Measurements from ENCODE around the gene TIMM17A.
A peak's percentile ranks its signal among the peaks of the same experiment; 100 is the strongest.

Gene TIMM17A

GRCh38 chr1:201968202-201968925, 13.1 kb downstream of the TIMM17A start:
- DNase-seq: no peak
- intact Hi-C loops (cut with DNase I): no loop called here

- no peak for DNase-seq
- intact Hi-C loops (cut with DNase I): loop anchor here (5.0 kb wide), 2 partner anchors 78 to 93 kb away; no protein-coding TSS in a partner anchor
Measured at GRCh38 chr1:201970334-201971159, 15.2 kb downstream of the TIMM17A start.

- intact Hi-C loops (cut with DNase I): no loop called here
- peak in 41 of 42 donors; percentile 41 to 90 (median 78) for DNase-seq
Measured at GRCh38 chr1:201982082-201982622, 26.8 kb downstream of the TIMM17A start.

GRCh38 chr1:201982623-201983379, 27.5 kb downstream of the TIMM17A start, which contains the start of gene RNPEP:
Gene RNPEP, plus strand, starts transcription at chr1:201982648. Its CDS starts 19 bp downstream, at chr1:201982667.
- DNase-seq: peak in 41 of 42 donors; percentile 21 to 78 (median 55)
- intact Hi-C loops (cut with DNase I): no loop called here

GRCh38 chr1:201983380-201983805, 28.1 kb downstream of the TIMM17A start:
- DNase-seq: no peak
- intact Hi-C loops (cut with DNase I): no loop called here

- intact Hi-C loops (cut with DNase I): no loop called here
Measured at GRCh38 chr1:201984446-201984845, 29.1 kb downstream of the TIMM17A start.

GRCh38 chr1:201985355-201985754, 30.1 kb downstream of the TIMM17A start:
- intact Hi-C loops (cut with DNase I): no loop called here
- no peak for DNase-seq

More at GRCh38 chr1:201984446-201984845, 29.1 kb downstream of the TIMM17A start:
- DNase-seq: no peak

GRCh38 chr1:201988601-201989000, 33.3 kb downstream of the TIMM17A start:
- peak in 1 of 42 donors; percentile 21 for DNase-seq
- intact Hi-C loops (cut with DNase I): no loop called here

GRCh38 chr1:201989354-201990128, 34.2 kb downstream of the TIMM17A start:
- intact Hi-C loops (cut with DNase I): no loop called here
- peak in 2 of 42 donors; percentile 2 to 12 for DNase-seq

- intact Hi-C loops (cut with DNase I): no loop called here
- DNase-seq: peak in 1 of 42 donors; percentile 2
Measured at GRCh38 chr1:201990427-201990826, 35.1 kb downstream of the TIMM17A start.

GRCh38 chr1:201999625-202000238, 44.4 kb downstream of the TIMM17A start:
- peak in 40 of 42 donors; percentile 12 to 80 (median 54) for DNase-seq
- intact Hi-C loops (cut with DNase I): no loop called here

- intact Hi-C loops (cut with DNase I): no loop called here
- DNase-seq: no peak
Measured at GRCh38 chr1:202002507-202002906, 47.2 kb downstream of the TIMM17A start.

GRCh38 chr1:202004711-202005110, 49.4 kb downstream of the TIMM17A start:
- intact Hi-C loops (cut with DNase I): loop anchor here (5.0 kb wide), 2 partner anchors 113 to 133 kb away; no protein-coding TSS in a partner anchor
- DNase-seq: peak in 28 of 42 donors; percentile 11 to 88 (median 43)

GRCh38 chr1:202005958-202006357, 50.7 kb downstream of the TIMM17A start:
- intact Hi-C loops (cut with DNase I): loop anchor here (5.0 kb wide), 2 partner anchors 111 to 131 kb away; no protein-coding TSS in a partner anchor
- DNase-seq: peak in 8 of 42 donors; percentile 17 to 56 (median 25)

GRCh38 chr1:202007304-202007703, 52.0 kb downstream of the TIMM17A start:
- DNase-seq: no peak
- intact Hi-C loops (cut with DNase I): loop anchor here (5.0 kb wide), 2 partner anchors 110 to 130 kb away; no protein-coding TSS in a partner anchor

- DNase-seq: no peak
- intact Hi-C loops (cut with DNase I): loop anchor here (5.0 kb wide), 2 partner anchors 109 to 129 kb away; no protein-coding TSS in a partner anchor
Measured at GRCh38 chr1:202007805-202008489, 52.6 kb downstream of the TIMM17A start.

All from head of caudate nucleus (tissue), 42 donors.